IPS DF 19.7 (cell line): Measurements from ENCODE around the gene VPS13C.
A peak's percentile ranks its signal among the peaks of the same experiment; 100 is the strongest.

Experiments
- DNase-seq: peaks from one replicate; pipeline ENCODE4 v3.0.0-alpha.2; 2013; ENCODE audit warnings: low read depth, low spot score

The VPS13C gene

GRCh38 chr15:62060113-62060895, at the start of gene VPS13C:
TSS of gene VPS13C (minus strand) at chr15:62060447. CDS start at chr15:62060374, 73 bp downstream.
- peak; percentile 84 for DNase-seq

GRCh38 chr15:62109437-62109836, 49.2 kb upstream of the VPS13C start:
- DNase-seq = no peak

- no peak for DNase-seq
Measured at GRCh38 chr15:62108411-62108810, 48.2 kb upstream of the VPS13C start.

GRCh38 chr15:62107571-62108121, 47.4 kb upstream of the VPS13C start:
- DNase-seq = no peak

GRCh38 chr15:62106096-62106495, 45.8 kb upstream of the VPS13C start:
- no peak for DNase-seq

- DNase-seq = no peak
Measured at GRCh38 chr15:62105266-62105665, 45.0 kb upstream of the VPS13C start.

- no peak for DNase-seq
Measured at GRCh38 chr15:62104846-62105245, 44.6 kb upstream of the VPS13C start.

GRCh38 chr15:62104401-62104800, 44.2 kb upstream of the VPS13C start:
- no peak for DNase-seq

GRCh38 chr15:62103431-62103830, 43.2 kb upstream of the VPS13C start:
- DNase-seq = no peak

GRCh38 chr15:62099094-62099601, 38.9 kb upstream of the VPS13C start:
- no peak for DNase-seq

GRCh38 chr15:62094388-62094787, 34.1 kb upstream of the VPS13C start:
- DNase-seq = no peak

- DNase-seq = no peak
Measured at GRCh38 chr15:62093809-62094208, 33.6 kb upstream of the VPS13C start.

GRCh38 chr15:62090988-62091387, 30.7 kb upstream of the VPS13C start:
- no peak for DNase-seq

GRCh38 chr15:62089616-62090015, 29.4 kb upstream of the VPS13C start:
- DNase-seq = no peak

- DNase-seq = no peak
Measured at GRCh38 chr15:62088353-62088693, 28.1 kb upstream of the VPS13C start.

- no peak for DNase-seq
Measured at GRCh38 chr15:62087671-62088352, 27.6 kb upstream of the VPS13C start.

- DNase-seq = no peak
Measured at GRCh38 chr15:62085740-62086139, 25.5 kb upstream of the VPS13C start.

GRCh38 chr15:62083194-62084154, 23.2 kb upstream of the VPS13C start:
- DNase-seq = no peak

GRCh38 chr15:62079594-62079993, 19.3 kb upstream of the VPS13C start:
- no peak for DNase-seq

- no peak for DNase-seq
Measured at GRCh38 chr15:62075595-62076277, 15.5 kb upstream of the VPS13C start.

GRCh38 chr15:62071711-62072308, 11.6 kb upstream of the VPS13C start:
- no peak for DNase-seq
